NCI-H446 treated with DMSO at 0.1 percent for 48 hours (cell line): Measurements from ENCODE around the gene FAM228A.

Source experiments
- DNase-seq: peaks from one replicate; lab custom pipeline; 2025; lab: John Stamatoyannopoulos, UW

The FAM228A gene

GRCh38 chr2:24225499-24226242 lies 50.8 kb downstream of the FAM228A start:
- no peak for DNase-seq

- no peak for DNase-seq
These were observed 53.6 kb downstream of the FAM228A start for GRCh38 chr2:24228470-24228869.

- no peak for DNase-seq
These were observed 56.6 kb downstream of the FAM228A start for GRCh38 chr2:24231461-24231881.

GRCh38 chr2:24233321-24233720 lies 58.5 kb downstream of the FAM228A start:
- DNase-seq, result no peak

GRCh38 chr2:24237313-24237712 lies 62.5 kb downstream of the FAM228A start:
- no peak for DNase-seq

GRCh38 chr2:24238158-24238557 lies 63.3 kb downstream of the FAM228A start:
- DNase-seq, result no peak

GRCh38 chr2:24239553-24239952 lies 64.7 kb downstream of the FAM228A start:
- no peak for DNase-seq
